ENCODE results near the gene NDUFA7. TPM values are rescaled to one million over a fixed set of nuclear protein-coding genes. Genes with fewer than 3 reads are reported as not detected.

The NDUFA7 gene
- total RNA-seq = 9.1 and 18.4 TPM in 2 replicates

- peak; percentile 96 for DNase-seq (ENCODE audit: low read depth)
- peak; percentile 27 for TF ChIP-seq CTCF (IDR thresholded peaks at IDR 0.05; ENCODE audit: insufficient read depth, low read depth, low read length)
- H3K4me3 ChIP-seq (ENCODE audit: low read depth, low read length) = peak within 1 kb of the TSS; percentile 73
Measured at GRCh38 chr19:8321067-8321985, at the start of gene NDUFA7, which contains the start of gene RPS28. TSS of gene NDUFA7 (minus strand) at chr19:8321375. CDS start at chr19:8321358, 17 bp downstream. TSS of gene RPS28 (plus strand) at chr19:8321496. CDS start at chr19:8321531, 35 bp downstream.

GRCh38 chr19:8370176-8371010 lies 49.2 kb upstream of the NDUFA7 start:
- TF ChIP-seq CTCF (IDR thresholded peaks at IDR 0.05; ENCODE audit: insufficient read depth, low read depth, low read length) = no peak
- DNase-seq (ENCODE audit: low read depth) = peak; percentile 87
- H3K4me3 ChIP-seq (ENCODE audit: low read depth, low read length) = peak overlapping the region; percentile 5

- H3K4me3 ChIP-seq (ENCODE audit: low read depth, low read length) = peak overlapping the region; percentile 48
- no peak for TF ChIP-seq CTCF (IDR thresholded peaks at IDR 0.05; ENCODE audit: insufficient read depth, low read depth, low read length)
Measured at GRCh38 chr19:8367327-8368001, 46.3 kb upstream of the NDUFA7 start.

GRCh38 chr19:8366961-8367326 lies 45.8 kb upstream of the NDUFA7 start:
- H3K4me3 ChIP-seq (ENCODE audit: low read depth, low read length) = peak overlapping the region; percentile 48
- TF ChIP-seq CTCF (IDR thresholded peaks at IDR 0.05; ENCODE audit: insufficient read depth, low read depth, low read length) = no peak

More at GRCh38 chr19:8367327-8368001, 46.3 kb upstream of the NDUFA7 start:
- peak; percentile 99 for DNase-seq (ENCODE audit: low read depth)

GRCh38 chr19:8366121-8366581 lies 45.0 kb upstream of the NDUFA7 start:
- H3K4me3 ChIP-seq (ENCODE audit: low read depth, low read length) = peak overlapping the region; percentile 39
- TF ChIP-seq CTCF (IDR thresholded peaks at IDR 0.05; ENCODE audit: insufficient read depth, low read depth, low read length) = no peak
- no peak for DNase-seq (ENCODE audit: low read depth)

More at GRCh38 chr19:8366961-8367326, 45.8 kb upstream of the NDUFA7 start:
- DNase-seq (ENCODE audit: low read depth) = peak; percentile 91

Data from fibroblast of villous mesenchyme (primary cell).